Measurements from ENCODE around the gene SMIM27.

Gene SMIM27

DNA sequence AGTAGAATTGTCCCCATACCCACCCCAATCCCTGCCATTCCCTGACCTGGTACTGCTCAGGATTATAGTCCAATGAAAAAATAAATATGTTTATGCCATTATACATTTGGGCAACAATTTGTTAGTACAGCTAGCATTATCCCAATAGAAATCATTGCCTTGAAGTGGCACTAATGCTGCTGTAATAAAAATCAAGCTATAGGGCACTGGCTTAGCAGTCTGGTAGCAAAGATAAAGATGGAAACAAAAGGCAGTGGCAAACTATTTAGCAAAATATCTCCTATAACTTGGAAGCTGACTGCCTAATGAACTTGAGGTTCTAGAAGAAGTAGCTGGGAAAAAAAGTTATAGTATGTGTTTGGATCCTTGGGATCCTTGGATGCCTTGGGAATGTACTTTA, 2.5 kb downstream of the SMIM27 start:
- no peak for DNase-seq

- no peak for DNase-seq
Measured at GRCh38 chr9:32558408-32558934, 6.3 kb downstream of the SMIM27 start.

GRCh38 chr9:32565967-32566366, 13.8 kb downstream of the SMIM27 start:
- DNase-seq: no peak

DNA sequence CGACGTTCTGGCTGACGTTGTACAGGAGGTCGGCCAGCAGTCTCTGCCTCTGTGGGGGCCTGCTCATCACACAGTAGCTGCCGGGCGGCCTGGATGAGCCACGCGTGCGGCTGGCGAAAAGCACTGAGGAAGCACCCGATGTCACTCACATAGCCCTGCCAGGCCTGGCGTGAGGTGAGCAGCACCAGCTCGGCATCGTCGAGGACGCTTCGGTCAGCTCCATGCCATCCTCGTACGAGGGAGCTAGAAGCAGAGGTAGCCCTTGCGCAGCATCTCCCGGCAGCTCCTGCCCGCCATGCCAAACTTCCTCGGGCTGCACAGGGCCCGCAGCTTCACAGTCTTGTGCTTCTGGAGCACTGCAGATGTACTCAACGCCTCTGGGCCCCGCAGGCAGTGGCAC, 14.6 kb downstream of the SMIM27 start:
- no peak for DNase-seq

- DNase-seq: no peak
Measured at GRCh38 chr9:32570262-32570661, 18.1 kb downstream of the SMIM27 start.

GRCh38 chr9:32571969-32572899, 20.1 kb downstream of the SMIM27 start:
- peak in 38 of 56 donors; percentile 1 to 66 (median 25) for DNase-seq

DNA sequence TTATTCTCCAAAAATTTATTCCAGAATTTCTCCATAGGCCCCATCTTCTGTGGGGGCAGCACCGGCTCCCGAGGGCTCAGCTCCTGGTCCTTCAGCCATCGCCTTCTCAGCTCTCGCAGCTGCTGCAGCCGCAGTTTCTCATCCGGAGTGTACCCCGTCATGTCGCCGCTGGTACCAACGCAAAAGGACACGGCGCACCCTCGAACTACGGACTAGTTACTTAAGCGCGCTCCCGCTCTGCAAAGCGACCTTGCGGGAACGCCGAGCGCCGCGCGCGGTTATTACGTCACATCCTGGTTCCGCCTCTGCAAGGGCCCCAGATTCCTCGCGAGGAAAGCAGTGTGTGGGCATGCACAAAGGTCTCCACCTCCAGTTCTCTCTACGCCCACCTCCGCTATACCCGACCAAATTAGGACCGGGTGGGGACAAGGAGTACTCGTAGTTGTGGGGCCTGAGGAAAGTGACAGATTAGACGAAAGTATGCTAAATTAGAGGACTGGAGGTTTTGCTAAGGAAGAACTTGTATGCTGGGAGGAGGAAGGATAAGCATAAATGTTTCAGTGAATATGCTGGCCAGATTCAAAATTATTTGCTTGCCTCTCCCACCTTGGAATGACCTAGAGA, 20.9 kb downstream of the SMIM27 start, which contains the start of gene NDUFB6:
TSS of gene NDUFB6 (minus strand) at position 260 of the 624 bp plus-strand sequence. CDS start at position 161, 99 bp downstream.
- peak; percentile 56 to 95 (median 85) for DNase-seq

GRCh38 chr9:32573821-32574220, 21.7 kb downstream of the SMIM27 start:
- DNase-seq: no peak

DNA sequence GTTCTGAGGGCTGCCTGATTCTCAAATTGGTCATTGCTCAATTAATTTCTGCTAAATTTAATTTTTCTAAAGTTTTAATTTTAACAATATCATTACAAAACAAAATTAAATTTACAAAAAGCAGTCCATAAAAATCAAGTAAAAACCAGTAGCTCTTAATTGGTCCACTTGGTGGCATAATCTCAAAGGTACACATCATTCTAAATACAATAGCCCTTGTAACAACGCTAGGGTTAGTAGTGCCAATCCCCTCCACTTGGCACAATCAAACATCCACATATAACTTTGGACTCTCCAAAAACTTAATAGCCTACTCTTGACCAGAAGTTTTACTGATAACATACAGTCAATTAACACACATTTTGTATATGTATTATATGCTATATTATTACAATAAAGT, 22.7 kb downstream of the SMIM27 start:
- no peak for DNase-seq

- no peak for DNase-seq
Measured at GRCh38 chr9:32577316-32577715, 25.2 kb downstream of the SMIM27 start.

DNA sequence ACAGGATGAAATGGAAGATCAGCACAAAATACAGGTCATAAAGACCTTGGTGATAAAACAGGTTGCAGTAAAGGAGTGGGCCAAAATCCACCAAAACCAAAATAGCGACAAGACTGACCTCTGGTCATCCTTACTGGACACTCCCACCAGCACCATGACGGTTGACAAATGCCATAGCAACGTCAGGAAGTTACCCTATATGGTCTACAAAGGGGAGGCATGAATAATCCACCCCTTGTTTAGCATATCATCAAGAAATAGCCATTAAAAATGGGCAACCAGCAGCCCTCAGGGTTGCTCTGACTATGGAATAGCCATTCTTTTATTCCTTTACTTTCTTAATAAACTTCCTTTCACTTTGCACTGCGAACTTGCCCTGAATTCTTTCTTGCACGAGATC, 26.8 kb downstream of the SMIM27 start:
- no peak for DNase-seq

DNA sequence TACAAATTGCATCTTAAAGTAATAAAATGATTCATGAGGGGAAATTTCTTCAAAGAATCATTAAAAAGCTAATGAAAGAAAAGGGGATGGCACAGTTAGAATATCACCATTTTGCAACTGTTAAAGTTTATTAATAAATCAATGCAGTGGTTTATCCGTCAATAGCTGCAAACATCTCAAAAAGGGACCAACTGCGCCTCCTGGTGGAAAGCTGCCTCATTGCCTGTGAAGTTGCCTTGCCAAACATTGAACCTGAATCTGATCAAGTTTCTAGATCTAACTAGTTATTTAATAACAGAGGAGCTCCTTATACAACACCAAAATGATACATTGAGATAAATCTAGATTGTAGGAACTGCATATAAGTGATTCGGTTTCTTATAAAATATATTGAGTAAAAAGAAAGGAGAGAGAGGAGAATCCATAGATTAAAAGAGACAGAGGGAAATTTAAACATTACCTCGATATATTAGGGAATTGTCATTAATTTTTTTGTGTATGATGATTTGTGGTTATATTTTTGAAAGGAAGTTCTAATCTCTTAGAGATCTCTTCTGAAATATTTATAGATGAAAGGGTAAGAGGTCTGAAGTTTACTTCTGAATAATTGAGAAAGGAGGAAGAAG, 27.7 kb downstream of the SMIM27 start:
- DNase-seq: peak in 43 of 56 donors; percentile 2 to 87 (median 25)

- no peak for DNase-seq
Measured at GRCh38 chr9:32580631-32581300, 28.6 kb downstream of the SMIM27 start.

DNA sequence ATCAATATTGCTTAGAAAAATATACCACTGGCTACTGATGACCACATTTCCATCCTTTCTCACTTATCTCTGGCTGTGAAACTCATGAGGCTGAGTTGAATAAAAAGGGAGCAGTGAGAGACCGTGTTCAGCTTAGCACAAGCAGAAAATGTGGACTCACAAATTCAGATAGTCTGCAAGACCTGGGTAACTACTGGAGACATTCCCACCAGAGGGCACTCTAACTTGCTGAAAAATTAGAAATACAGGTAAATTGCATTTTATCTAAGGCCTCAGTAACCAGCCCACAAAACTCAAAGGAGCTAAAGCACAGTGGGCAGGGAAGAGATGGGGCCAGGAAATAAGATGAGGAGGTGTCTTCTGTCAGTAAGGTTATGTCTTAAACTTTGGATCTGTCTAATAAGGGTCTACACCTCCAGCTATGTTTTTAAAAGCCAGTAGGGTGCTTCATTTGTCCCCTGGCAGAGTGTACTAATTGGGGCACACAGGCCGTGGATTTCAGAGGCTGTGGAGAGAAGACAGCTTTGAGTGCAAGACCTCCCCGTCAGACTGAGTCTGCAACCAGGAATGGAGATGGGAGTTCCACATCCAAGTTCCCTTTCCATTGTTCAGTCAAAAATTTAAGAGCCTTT, 29.5 kb downstream of the SMIM27 start:
- peak in 12 of 56 donors; percentile 1 to 32 (median 6) for DNase-seq

DNA sequence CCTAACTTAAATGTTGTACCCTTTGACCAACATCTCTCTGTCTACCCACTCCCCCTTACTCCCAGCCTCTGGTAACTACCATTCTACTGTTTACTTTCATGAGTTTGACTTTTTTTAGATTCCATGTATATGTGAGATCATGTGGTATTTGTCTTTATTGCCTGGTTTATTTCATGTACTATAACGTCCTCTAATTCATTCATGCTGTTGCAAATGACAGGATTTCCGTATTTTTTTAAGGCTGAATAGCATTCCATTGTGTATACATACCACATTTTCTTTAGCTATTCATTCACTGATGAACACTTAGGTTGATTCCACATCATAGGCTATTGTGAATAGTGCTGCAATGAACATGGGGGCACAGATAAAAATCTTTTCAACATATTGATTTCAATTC, 32.7 kb downstream of the SMIM27 start:
- no peak for DNase-seq

- no peak for DNase-seq
Measured at GRCh38 chr9:32587901-32588300, 35.8 kb downstream of the SMIM27 start.

- DNase-seq: peak in 2 of 56 donors; percentile 1 to 32
Measured at GRCh38 chr9:32589083-32589723, 37.1 kb downstream of the SMIM27 start.

- DNase-seq: no peak
Measured at GRCh38 chr9:32590476-32590875, 38.3 kb downstream of the SMIM27 start.

- DNase-seq: no peak
Measured at GRCh38 chr9:32590898-32591297, 38.8 kb downstream of the SMIM27 start.

All from amygdala (tissue), 56 donors.